Chondrocyte (in vitro differentiated cells): ENCODE results near the gene GPATCH11. TPM values are rescaled to one million over a fixed set of nuclear protein-coding genes. Genes with fewer than 3 reads are reported as not detected.

Experiments used
- DNase-seq: peaks from one replicate; pipeline ENCODE4 v3.0.0; 2021; ENCODE audit warnings: mixed read lengths, low spot score
- H3K27ac Mint-ChIP-seq: one replicate; pipeline ENCODE4 v1.8.0; 2021; ENCODE audit warnings: mild to moderate bottlenecking, moderate library complexity, mixed read lengths; ENCODE audit not compliant: unreplicated experiment
- H3K27me3 Mint-ChIP-seq: 2 replicates; pipeline ENCODE4 v1.8.0; 2021; ENCODE audit warnings: low read depth, mixed read lengths
- H3K36me3 Mint-ChIP-seq: 2 replicates; pipeline ENCODE4 v1.8.0; 2021; ENCODE audit warnings: low read depth, mixed read lengths
- H3K4me1 Mint-ChIP-seq: 2 replicates; pipeline ENCODE4 v1.8.0; 2021; ENCODE audit warnings: low read depth, mild to moderate bottlenecking, mixed read lengths
- H3K4me3 Mint-ChIP-seq: one replicate; pipeline ENCODE4 v1.8.0; 2021; ENCODE audit warnings: mild to moderate bottlenecking, moderate library complexity, mixed read lengths; ENCODE audit not compliant: unreplicated experiment
- H3K9me3 Mint-ChIP-seq: 2 replicates; pipeline ENCODE4 v1.8.0; 2021; ENCODE audit warnings: low read depth, mixed read lengths
- CTCF ChIP-seq: fragments of 200-600 bp; sonication (generic); IDR thresholded peaks from 2 replicates; pipeline ENCODE4 v1.5.0; 2021; ENCODE audit warnings: antibody characterized with exemption, mild to moderate bottlenecking, moderate library complexity
- total RNA-seq: library from RNA; stranded (reverse); gene quantifications from 3 replicates; pipeline ENCODE4 v1.2.1, GENCODE V29; 2021

Gene GPATCH11
- total RNA-seq, 1 donor from 2014 or later, result 6.4 TPM

- no peak overlapping the region for H3K27ac Mint-ChIP-seq
- H3K9me3 Mint-ChIP-seq, result no peaks in the 10 kb centered on the region
- peaks cover 25% of the 10 kb centered on the region for H3K36me3 Mint-ChIP-seq
- DNase-seq, result no peak
- TF ChIP-seq CTCF, result no peak
- H3K4me3 Mint-ChIP-seq, result no peak overlapping the region
- H3K4me1 Mint-ChIP-seq, result no peaks in the 10 kb centered on the region
- no peaks in the 10 kb centered on the region for H3K27me3 Mint-ChIP-seq
Measured at GRCh38 chr2:37070931-37071330, 13.4 kb upstream of the GPATCH11 start.

GRCh38 chr2:37080266-37080665 lies 4.1 kb upstream of the GPATCH11 start:
- TF ChIP-seq CTCF, result no peak
- Mint-ChIP-seq H3K27me3 (no peaks in the 10 kb centered on the region), H3K4me3 (no peak overlapping the region), H3K36me3 (peaks cover 15% of the 10 kb centered on the region), H3K27ac (no peak overlapping the region), H3K9me3 (no peaks in the 10 kb centered on the region), H3K4me1 (peaks cover 11% of the 10 kb centered on the region)
- DNase-seq, result no peak

- Mint-ChIP-seq H3K27ac (no peak overlapping the region), H3K36me3 (peaks cover 13% of the 10 kb centered on the region), H3K27me3 (no peaks in the 10 kb centered on the region), H3K4me3 (no peak overlapping the region), H3K4me1 (peaks cover 11% of the 10 kb centered on the region), H3K9me3 (no peaks in the 10 kb centered on the region)
- no peak for TF ChIP-seq CTCF
- no peak for DNase-seq
Measured at GRCh38 chr2:37080689-37081088, 3.6 kb upstream of the GPATCH11 start.

GRCh38 chr2:37084797-37085196 lies 479 bp downstream of the GPATCH11 start:
- Mint-ChIP-seq H3K9me3 (no peaks in the 10 kb centered on the region), H3K36me3 (peaks cover 2% of the 10 kb centered on the region), H3K27me3 (no peaks in the 10 kb centered on the region), H3K27ac (no peak overlapping the region), H3K4me1 (peaks cover 11% of the 10 kb centered on the region), H3K4me3 (no peak overlapping the region)
- DNase-seq, result no peak
- no peak for TF ChIP-seq CTCF

- DNase-seq, result no peak
- no peaks in the 10 kb centered on the region for H3K27me3 Mint-ChIP-seq
Measured at GRCh38 chr2:37085731-37086147, 1.4 kb downstream of the GPATCH11 start.

More at GRCh38 chr2:37085731-37086147, 1.4 kb downstream of the GPATCH11 start:
- H3K9me3 Mint-ChIP-seq, result no peaks in the 10 kb centered on the region
- no peak overlapping the region for H3K4me3 Mint-ChIP-seq
- no peak overlapping the region for H3K27ac Mint-ChIP-seq
- H3K4me1 Mint-ChIP-seq, result peaks cover 5% of the 10 kb centered on the region
- no peak for TF ChIP-seq CTCF
- H3K36me3 Mint-ChIP-seq, result peaks cover 2% of the 10 kb centered on the region
